HG03439 (cell line): Measurements from ENCODE around the gene CNTN5.

ENCODE experiments used
- ATAC-seq: cut with Tn5 transposase; IDR thresholded peaks from one replicate; pipeline ENCODE4 v1.9.1; 2021; ENCODE audit warnings: mild to moderate bottlenecking, moderate library complexity; ENCODE audit not compliant: unreplicated experiment

CNTN5 gene

DNA sequence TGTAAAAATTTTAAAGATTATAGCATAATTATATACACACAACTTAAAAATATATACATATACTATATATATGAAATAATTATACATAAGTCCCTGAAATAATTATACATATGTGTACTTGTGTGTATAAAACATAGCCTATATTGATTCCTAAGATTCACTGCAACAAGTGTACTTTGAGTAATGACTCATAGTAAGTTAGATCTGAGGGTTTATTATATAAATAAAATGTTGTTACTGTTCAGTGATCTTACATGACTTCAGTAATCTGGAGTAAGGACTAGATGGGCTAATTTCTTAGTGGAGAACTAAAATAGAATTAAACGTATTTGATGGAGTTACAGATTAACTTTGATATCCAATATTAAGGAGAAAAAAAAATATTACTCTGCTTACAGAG lies 350.5 kb downstream of the CNTN5 start:
- no peak for ATAC-seq

DNA sequence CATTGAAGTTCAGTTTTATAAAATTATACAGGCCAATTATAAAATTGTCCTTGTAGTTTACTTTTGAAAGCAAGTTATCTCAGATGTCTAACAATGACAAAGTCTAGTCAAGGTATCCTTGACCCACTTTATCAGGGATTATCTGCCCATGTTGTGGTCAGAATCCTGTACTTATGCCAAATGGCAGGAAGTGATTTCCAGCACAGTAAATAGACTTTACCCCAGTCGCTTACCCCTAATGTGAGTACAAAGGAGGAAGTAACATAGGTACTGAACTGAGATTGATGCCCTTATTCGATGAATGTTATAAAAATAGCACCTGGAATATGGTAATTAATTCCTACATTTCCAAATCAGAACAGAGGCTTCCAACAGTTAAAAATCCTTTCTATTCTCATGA lies 355.7 kb downstream of the CNTN5 start:
- no peak for ATAC-seq

DNA sequence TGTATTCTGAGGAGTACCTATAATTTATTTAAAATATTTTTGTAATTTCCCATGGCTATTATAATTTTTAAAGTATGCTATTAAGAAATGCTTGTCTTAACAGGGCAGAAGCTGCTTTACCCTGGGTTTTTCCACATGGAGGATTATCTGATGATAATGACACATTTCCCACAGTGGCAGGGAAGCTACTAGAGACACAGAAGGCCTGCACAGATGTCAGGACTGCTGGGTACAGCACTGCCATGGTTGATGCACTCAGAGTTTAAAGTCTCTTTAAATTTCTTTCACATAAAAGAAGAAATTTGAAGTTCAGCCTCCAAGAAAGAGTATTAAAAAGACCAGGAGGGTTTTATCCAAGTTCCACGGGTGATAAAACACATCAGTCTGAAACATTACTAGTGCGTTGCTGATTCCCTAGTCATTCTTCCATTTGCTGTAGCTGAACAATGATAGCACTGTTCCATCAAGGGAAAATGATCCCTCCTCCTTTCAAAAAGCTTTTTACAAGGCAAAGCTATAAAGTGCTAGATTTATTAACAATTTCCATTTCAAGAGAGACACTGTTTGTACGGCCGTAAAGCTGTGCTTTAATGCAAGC lies 363.0 kb downstream of the CNTN5 start:
- no peak for ATAC-seq

DNA sequence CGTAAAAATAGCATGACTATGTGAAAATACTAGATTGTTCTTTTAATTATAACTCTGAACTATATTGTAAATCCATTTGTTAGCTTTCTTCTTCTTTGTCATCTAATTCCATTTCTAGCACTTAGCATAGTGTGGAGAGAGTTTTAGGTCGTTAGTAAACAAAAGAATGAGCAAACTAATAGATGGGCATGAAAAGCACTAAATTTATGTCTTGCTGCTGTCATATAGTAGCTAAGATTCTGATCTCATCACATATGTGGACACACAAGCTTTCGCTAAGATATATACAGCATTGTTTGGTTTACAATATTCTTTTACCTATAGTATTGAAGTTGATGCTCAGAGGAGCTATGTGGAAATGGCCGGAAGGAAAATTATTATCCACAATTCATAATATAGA lies 370.5 kb downstream of the CNTN5 start:
- no peak for ATAC-seq

DNA sequence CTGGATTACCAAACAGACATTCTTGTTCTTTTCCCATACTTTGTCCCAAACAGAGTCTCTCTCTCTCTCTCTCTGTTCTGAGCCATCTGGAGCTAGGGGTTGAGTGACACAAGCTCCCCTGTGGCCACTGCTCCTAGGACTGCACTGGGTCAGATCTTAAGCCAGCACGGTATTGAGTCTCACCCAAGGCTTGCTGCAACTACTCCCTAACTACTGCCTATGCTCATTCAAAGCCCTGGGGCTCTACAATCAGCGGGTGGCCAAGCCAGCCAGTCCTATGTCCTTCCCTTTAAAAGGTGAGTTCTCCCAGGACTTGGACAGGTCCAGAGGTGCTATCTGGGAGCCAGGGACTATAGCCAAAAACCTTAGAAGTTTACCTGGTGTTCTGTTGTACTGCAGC lies 385.6 kb downstream of the CNTN5 start:
- ATAC-seq, result no peak

DNA sequence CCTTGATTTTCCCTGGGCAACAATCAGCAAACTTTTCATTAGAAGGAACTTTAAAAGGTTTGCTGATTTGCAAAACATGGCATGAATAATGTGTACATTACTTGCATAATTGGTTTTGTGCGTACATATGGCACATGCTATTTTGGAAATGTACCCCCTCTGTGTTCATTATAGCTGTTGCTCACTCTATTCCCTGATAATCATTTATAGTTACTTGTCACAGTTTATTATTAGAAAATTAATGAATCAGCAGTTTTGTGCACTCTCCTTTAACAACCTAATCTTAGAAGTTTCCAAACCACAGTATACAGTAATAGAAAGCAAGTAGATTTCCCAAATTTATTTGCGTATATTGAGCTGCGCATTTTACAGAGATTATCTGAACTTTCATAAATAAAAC lies 389.9 kb downstream of the CNTN5 start:
- no peak for ATAC-seq

DNA sequence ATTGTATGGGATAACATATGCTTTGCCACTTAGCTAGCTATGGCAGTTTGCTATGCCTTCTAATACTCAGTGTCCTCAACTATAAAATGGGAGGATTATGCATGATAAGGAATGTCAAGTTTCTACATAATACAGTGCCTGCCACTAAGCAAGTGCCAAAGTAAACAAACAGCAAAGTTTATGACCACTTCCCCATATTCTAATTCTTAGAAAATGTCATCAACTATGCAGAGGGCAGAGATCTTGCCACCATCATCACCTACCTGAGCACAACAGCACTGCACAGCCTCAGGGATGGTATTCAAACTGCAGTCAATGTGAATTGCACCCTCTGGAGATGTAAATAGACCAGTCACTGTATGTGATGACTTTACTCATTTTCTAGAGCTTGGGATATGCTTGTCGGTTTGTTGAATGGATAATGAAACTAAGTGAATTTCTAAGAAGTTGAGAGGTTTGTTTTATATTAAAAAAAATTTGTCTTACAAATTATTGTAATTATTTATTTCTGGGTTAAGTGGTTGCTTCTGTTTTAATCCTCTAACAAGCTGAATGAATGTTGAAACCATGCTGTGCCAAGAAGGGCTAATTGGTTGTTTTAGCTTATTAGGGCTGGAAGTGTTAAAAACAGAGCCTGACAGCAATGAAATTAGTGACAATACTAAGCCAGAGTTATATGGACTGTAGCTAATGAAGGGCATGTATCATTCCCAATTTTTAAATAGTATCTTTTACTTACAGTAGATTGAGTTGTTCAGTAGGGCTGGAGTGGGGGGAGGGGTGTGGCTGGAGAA lies 398.4 kb downstream of the CNTN5 start:
- no peak for ATAC-seq

DNA sequence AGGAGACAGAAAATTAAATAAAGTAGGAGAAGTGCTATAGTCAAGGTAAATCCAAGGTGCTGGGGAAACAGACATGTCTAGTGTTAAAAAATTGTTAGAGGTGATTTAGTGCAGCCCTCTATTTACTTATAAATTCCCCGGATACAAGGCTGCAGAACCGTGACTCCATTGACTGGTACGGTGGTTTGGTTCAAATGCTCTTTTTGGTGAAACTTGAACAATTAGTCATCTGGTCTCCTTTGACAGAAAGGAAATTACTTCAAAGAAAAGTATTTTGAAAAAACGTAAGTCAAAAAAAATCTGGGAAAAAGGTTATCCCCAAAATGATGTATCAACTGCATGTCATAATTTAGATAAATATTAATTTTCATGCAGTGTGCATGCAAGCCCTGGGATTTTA lies 399.2 kb downstream of the CNTN5 start:
- ATAC-seq, result no peak

DNA sequence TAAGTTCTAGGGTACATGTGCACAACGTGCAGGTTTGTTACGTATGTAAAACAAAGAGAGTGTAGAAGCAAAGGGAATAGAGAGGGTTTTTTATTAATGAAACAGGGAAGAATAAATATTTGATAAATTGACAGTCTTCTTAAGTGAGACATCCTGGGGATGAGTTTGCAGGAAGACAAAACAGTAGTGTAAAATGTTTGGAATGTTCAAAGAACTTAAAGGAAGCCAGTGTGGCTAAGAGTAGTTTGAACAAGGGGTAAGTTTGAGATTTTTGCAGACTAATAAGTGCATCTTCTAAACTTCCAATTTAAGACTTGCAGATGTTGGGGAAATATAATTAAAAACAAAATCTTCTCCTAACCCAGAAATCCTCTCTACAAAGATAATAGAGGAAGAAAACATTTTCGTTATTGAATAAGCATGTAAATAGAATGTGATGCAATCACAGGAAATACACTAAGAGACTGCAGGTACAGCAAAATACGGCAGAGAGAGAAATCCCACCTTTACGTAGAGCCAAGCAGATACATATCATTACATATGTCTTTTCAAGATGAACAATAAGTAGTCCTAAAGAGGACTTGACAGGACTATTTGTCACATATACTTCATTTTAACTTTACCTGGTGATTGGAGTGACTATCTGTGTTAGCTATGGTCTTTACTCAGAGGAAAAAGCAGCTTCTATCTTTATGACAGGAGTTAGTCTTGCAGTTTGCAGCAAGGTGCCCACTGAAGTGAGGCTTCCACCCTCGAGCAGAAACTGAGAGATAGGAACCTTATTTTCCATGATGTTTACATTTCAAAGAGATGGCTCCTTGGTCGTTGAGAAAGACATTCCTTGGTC lies 402.1 kb downstream of the CNTN5 start:
- ATAC-seq, result no peak

DNA sequence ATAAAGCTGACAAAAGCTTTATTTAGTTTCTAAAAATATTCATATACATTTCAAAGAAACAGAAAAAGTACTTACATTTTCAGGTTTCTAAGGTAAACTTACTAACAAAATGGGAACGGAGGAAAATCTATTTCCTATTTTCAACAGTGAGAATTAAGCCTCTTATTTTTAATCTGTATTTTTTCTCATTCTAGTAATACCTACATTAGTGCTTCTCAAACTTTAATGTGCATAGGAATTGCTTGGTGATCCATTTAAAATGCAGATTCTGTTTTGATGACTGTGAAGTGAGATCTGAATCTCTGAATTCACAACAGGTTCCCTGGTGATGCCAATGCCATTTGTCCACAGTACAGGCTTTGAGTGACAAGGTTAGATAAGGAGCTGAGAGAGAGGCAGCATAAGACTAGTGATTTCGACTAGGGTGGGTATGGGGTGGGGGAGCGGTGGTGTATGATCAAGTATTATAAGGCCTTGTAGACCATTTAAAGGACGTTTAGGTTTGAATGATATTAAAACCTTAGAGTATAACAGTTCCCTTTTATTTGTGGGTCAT lies 402.8 kb downstream of the CNTN5 start:
- no peak for ATAC-seq

DNA sequence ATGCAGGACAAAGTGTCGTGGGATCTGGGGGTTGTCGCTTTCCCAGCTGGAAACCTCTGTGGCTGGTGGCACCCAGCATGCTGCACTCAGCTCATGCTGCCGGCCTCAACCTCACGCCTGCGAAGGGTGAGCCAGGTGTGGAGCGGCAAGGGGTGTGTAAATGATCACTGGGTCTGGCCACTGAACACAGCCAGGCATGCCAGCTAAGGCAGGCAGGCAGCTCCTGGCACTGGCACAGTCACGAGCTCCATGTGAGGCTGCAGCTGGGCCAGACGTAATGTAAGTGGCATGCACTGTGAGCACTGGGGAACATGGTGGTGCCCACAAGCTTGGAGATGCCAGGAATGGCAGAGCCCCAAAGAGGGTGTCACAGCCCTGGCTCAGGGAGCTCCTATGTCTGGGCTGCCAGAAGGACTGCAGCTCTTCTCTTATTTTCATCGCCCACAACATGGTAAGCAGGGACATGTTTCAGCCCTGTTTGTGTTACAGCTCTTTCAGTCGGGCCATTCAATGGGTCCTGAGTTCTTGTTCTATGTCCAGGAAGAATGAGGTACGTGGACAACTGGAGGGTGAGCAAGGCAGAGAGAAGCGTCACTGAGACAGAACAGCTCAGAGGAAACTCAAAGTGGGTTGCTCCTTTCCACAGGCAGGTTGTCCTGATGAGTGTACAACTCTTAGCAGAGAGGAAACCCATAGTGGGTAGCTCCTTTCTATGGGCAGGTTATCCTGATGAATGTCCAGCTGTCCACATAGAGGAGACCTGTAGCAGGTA lies 403.8 kb downstream of the CNTN5 start:
- ATAC-seq, result no peak

DNA sequence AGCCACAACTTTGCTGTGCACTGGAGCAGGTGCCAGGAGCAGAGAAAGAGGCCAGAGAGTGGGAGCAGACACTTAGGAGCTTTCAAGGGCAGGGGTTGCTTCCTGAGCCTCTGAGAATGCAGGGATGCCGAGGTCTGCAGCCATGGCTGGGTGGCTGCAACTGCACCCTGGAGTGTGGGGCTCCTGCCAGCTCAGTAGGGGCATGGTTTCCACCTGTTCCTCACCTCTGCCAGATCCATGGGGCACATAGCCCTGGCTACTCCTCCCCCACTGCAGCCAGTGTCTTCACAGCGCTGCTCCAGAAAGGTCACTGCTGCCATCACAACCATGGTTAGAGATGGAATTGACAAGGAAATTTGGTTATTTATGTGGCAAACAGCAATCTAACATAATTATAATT lies 404.8 kb downstream of the CNTN5 start:
- no peak for ATAC-seq

DNA sequence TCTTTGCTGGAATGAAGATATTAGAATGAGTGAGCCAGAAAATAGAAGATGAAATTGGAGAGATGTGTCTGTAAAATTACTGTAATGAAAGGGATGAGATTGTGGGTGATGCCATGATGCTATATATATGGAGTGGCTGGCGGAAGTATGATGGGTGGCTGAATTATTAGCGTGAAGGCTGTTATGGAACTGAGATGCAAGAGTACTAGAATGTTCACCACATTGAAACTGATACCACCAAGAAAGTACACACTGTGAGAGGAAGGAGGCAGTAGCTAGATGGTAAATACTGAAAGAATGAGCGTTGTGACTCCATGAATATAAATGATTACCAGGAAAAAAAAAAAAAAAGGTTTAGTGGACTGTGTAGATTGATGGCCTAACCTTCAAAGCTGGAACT lies 411.9 kb downstream of the CNTN5 start:
- no peak for ATAC-seq

DNA sequence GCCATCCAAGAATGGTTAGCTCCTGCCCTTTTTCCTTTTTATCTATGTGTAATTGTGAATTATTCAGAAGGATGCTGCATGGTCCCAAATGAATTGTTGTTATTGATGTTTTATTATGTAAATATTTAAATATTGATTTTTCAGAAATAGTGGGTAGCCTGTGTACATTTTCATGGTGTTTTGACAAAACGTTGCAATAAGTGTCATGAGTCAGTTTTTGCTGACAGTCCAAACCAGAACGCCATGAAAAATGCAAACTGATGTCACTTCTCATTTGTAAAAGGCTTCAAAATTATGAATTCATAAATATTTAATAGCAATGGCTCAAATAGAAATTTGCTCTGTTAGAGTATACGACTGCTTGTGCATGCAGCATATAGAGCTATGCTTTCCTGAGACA lies 422.5 kb downstream of the CNTN5 start:
- ATAC-seq, result no peak

DNA sequence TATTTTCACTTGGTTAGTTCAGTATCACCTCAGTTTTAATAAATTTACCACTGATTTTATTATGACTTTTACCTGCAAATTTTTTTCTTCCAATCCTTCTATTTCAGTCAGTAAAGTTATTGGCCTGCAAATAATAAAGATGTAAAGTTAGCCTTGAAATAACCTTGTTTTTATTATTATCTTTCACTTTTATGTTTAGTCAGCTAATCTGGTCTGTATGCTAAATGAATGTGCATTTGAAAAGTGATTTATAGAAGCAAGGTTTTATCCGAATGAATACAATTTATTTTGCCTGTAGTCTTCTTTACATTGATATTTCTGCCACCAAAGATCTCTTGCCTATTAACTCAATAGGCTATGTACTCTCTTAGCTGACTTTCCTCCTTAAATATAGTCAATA lies 425.7 kb downstream of the CNTN5 start:
- no peak for ATAC-seq

DNA sequence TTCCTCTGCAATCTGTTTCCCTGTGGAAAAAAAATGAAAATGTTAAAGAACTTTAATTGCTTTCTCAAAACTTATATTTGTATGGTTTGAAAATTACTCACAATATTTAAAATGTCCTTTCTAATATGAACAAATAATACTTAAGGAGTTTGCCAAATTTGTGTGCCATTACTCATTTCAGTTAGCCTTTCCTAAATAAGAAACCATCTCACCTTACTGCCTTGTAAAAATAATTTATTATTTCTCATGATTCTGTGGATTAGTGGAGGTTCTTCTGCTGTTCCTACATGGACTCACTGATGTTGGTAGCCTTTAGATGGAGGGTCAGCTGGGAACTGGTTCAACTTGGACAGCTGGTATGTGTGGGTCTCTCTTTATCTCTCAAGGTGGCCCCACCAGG lies 428.6 kb downstream of the CNTN5 start:
- no peak for ATAC-seq

DNA sequence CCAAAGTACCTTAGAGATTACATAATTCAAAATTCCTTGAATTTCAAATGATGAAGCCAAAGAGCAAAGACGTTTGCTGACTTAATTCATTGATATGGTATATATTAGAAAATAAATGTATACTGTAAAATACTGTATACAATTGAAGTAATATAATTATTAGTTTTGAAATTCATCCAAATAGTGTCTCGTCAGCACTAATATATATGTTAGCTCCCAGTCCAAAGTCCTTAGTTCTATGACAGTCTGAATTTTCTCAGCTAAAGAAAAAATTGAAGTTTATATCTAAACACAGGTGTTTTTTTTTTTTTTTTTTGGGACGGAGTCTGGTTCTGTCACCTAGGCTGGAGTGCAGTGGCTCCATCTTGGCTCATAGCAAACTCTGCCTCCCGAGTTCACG lies 431.3 kb downstream of the CNTN5 start:
- no peak for ATAC-seq

DNA sequence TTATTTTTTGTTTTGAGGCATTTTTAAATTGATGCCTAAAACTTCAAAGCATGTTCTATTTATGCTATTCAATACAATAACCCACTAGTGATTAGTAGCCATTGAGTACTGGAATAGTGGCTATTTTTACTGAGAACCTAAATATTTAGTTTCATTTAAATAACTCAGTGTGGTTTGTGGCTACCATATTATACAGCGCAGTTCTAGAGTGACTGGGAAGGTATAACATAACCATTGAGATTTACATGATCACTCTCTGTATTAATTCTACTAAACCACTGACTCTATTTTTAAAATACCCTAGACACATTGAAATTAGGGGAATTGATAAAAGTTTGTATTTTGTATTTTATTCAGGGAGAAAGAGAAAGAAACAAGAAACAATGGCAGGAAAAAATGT lies 441.2 kb downstream of the CNTN5 start:
- no peak for ATAC-seq

DNA sequence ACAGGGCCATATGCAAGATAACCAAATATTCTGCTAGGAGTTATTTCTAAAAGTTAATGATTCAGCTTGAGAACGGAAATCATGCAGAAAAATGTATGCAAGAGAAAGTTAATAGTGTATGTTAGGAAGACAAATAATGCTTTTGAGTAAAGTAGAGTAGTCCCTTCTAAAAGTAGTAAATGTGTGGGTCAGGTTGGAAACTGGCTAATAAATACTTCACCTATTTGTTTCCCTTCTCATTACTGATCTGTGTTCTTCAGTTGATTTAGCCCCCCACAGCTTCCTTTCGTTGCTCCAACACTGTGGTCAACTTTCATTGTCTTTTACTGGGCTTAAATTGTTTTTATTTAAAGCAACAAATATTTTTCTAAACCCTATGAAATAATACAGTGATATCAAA lies 444.2 kb downstream of the CNTN5 start:
- no peak for ATAC-seq

DNA sequence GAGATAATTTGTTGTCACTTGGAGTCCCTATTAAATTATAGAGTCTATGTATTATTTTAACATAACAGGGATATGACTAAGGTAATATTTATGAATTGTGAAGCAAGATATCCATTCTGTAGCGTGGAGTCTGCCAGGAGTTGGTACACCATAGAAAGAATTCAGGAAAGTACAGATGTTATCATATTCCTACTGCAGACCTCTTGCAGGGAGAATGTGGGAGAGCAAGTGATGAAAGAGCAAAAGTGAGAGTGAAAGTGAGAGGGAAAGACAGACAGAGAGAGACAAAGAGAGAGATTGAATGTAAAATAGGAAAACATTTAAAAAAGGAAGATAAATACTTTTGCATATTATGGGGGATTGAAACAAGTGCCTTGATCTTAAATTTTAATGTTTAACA lies 468.8 kb downstream of the CNTN5 start:
- no peak for ATAC-seq

DNA sequence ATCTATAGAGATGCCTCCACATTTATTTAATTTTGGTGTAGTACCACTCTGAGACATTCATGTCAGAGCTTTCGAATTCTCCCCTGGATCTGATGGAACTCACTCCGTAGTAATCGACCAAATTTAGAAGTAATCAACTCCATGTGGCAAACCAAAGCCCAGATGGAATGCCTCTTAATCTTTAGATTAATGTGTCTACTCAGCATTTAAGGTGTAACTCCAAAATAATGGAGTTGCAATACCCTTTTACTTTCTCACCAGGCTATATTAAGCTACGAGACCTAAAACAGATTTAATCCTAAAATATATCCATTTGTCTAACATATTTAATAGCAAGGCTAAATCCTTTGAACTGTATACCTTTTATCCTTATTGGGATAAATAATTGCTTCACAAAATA lies 473.3 kb downstream of the CNTN5 start:
- ATAC-seq, result no peak
